ENCODE data around the gene PARD3B. TPM values are rescaled to one million over a fixed set of nuclear protein-coding genes. Genes with fewer than 3 reads are reported as not detected.

The PARD3B gene
- total RNA-seq, 1 donor from 2014 or later = 6.5 TPM

DNA sequence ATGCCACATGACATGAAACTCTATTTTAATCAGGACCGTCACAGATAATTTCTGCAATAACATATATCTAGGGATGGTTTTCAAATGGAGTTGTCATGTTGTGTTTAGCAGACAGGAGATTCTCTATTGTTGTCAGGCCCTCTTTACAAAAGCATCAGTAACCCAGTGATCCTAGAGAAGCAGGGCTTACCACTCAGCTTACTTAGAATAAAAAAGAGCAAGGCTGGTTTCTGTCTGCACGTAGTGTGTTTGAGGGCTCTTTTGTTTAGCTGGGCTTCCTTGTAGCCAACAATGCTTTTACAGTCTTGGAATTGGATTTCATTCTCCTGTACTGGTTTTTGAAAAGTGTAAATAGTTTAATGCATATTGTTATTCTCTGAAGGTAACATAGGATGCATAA, 926.5 kb downstream of the PARD3B start:
- Histone ChIP-seq H3K36me3 (ENCODE audit: control insufficient read depth, insufficient read depth, low read length) (no peaks in the 10 kb centered on the region), H3K27me3 (ENCODE audit: control insufficient read depth, insufficient read depth, low read length) (no peaks in the 10 kb centered on the region), H3K4me3 (ENCODE audit: low read depth, low read length) (no peak overlapping the region)
- DNase-seq (ENCODE audit: low read depth) = no peak
- TF ChIP-seq, protein P1, sequence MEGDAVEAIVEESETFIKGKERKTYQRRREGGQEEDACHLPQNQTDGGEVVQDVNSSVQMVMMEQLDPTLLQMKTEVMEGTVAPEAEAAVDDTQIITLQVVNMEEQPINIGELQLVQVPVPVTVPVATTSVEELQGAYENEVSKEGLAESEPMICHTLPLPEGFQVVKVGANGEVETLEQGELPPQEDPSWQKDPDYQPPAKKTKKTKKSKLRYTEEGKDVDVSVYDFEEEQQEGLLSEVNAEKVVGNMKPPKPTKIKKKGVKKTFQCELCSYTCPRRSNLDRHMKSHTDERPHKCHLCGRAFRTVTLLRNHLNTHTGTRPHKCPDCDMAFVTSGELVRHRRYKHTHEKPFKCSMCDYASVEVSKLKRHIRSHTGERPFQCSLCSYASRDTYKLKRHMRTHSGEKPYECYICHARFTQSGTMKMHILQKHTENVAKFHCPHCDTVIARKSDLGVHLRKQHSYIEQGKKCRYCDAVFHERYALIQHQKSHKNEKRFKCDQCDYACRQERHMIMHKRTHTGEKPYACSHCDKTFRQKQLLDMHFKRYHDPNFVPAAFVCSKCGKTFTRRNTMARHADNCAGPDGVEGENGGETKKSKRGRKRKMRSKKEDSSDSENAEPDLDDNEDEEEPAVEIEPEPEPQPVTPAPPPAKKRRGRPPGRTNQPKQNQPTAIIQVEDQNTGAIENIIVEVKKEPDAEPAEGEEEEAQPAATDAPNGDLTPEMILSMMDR (IDR thresholded peaks at IDR 0.05; ENCODE audit: insufficient read depth, low read length, poor library complexity, severe bottlenecking) = no peak

DNA sequence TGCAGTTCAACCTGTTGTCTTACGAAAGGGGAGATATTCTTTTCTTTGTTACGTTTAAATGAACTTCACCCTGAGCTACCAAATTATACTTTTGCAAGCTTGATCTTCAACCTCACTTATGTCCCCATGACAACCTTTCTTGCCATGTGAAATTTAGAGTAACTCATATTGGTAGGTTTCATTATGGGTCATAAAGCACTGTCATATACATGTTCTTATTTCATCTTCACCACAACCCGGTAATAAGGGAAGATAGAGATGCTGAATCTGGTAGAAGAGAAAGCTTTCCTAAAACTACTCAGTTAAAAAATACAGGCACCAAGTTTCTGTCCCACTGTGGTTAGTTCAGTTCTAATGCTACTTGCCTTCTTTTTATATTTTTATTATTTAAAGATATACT, 928.5 kb downstream of the PARD3B start:
- Histone ChIP-seq H3K36me3 (ENCODE audit: control insufficient read depth, insufficient read depth, low read length) (no peaks in the 10 kb centered on the region), H3K27me3 (ENCODE audit: control insufficient read depth, insufficient read depth, low read length) (no peaks in the 10 kb centered on the region), H3K4me3 (ENCODE audit: low read depth, low read length) (no peak overlapping the region)
- DNase-seq (ENCODE audit: low read depth) = no peak
- TF ChIP-seq, protein P1 (IDR thresholded peaks at IDR 0.05; ENCODE audit: insufficient read depth, low read length, poor library complexity, severe bottlenecking) = no peak

DNA sequence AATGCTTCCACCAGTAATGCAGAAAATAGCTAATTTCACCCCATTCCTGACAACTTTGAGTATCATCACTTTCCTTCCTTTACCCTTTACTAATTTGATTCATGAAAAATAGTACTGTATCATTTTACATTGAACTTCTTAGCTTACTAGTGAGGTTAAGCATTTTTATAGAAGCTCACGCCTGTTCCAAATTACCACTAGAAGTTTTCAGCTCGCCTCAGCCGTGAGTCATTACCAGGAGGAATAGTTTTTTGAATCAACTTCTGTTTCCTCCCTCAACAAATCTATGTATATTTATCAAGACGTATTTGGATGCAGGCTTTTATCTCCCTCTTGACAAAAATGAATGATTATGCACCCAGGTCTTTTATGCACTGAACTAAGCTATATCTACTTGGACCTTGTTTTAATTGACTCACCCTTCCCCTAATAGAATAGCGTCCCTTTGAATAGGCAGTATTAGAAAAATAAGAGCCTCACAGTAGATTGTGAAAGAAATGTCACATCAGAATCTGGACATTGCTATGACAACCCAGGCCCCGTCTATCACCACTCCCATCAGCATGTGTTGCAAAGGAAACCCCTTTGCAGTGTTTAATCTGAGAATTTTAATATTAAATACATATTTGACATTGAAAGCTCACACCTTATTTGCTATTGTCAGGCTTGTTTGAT, 929.6 kb downstream of the PARD3B start:
- no peak for DNase-seq (ENCODE audit: low read depth)
- Histone ChIP-seq H3K4me3 (ENCODE audit: low read depth, low read length) (no peak overlapping the region), H3K36me3 (ENCODE audit: control insufficient read depth, insufficient read depth, low read length) (no peaks in the 10 kb centered on the region), H3K27me3 (ENCODE audit: control insufficient read depth, insufficient read depth, low read length) (no peaks in the 10 kb centered on the region)
- TF ChIP-seq, protein P1 (IDR thresholded peaks at IDR 0.05; ENCODE audit: insufficient read depth, low read length, poor library complexity, severe bottlenecking) = no peak

DNA sequence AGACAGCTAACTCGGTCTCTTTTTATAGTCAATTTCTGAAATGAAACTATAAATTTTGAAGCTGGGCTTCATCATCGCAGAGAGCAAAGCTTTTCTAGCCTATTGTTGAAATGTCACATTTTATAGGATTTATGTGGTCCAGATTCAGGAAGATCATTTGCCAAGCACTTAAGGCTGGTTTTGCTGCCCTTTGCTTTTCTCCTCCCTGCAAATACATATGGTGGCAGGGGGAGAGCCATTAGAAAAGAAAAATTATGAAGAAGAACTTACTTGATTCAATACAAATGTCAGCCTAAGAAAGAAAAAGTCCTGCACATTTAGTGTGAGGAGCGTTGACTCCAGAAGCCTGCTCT, 930.1 kb downstream of the PARD3B start:
- Histone ChIP-seq H3K4me3 (ENCODE audit: low read depth, low read length) (no peak overlapping the region), H3K27me3 (ENCODE audit: control insufficient read depth, insufficient read depth, low read length) (no peaks in the 10 kb centered on the region), H3K36me3 (ENCODE audit: control insufficient read depth, insufficient read depth, low read length) (no peaks in the 10 kb centered on the region)
- no peak for DNase-seq (ENCODE audit: low read depth)
- TF ChIP-seq, protein P1 (IDR thresholded peaks at IDR 0.05; ENCODE audit: insufficient read depth, low read length, poor library complexity, severe bottlenecking) = no peak

DNA sequence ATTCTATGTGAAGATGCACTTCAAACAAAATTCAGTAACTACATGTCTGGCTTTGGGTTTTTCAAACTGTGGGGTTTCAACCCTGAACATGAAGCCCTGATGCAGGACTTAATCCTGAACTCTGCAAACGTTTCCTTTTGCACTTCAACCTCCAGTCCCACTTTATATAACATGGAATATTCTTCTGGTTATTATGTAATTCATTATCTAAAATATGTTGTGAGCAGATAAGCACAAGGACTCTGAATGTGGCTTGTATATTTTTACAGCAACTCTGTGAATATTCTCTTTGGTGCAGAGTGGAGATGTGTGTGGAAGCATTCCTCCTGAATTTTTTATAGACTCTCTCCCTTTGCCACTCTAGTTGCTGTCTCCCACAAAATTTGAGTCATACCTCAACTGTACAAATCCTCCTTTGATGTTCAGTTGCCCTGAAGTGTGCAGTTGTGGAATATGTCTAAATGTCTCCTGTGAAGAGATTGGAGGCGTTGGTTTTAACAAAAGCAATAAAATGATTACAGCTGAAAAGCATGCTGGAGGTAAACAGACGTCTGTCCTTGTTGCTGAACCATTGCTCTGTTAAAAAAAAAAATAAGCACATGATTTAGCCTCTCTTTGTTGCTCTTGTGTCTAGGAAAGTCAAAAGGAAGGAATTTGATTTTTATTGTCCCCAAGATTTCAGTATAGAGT, 931.9 kb downstream of the PARD3B start:
- TF ChIP-seq, protein P1 (IDR thresholded peaks at IDR 0.05; ENCODE audit: insufficient read depth, low read length, poor library complexity, severe bottlenecking) = no peak
- Histone ChIP-seq H3K27me3 (ENCODE audit: control insufficient read depth, insufficient read depth, low read length) (no peaks in the 10 kb centered on the region), H3K4me3 (ENCODE audit: low read depth, low read length) (no peak overlapping the region), H3K36me3 (ENCODE audit: control insufficient read depth, insufficient read depth, low read length) (no peaks in the 10 kb centered on the region)
- DNase-seq (ENCODE audit: low read depth) = no peak

Data from kidney epithelial cell (primary cell).